Chondrocyte (in vitro differentiated cells): Measurements from ENCODE around the gene DLL4. TPM values are rescaled to one million over a fixed set of nuclear protein-coding genes. Genes with fewer than 3 reads are reported as not detected.
A peak's percentile ranks its signal among the peaks of the same experiment; 100 is the strongest.

Experiments
- DNase-seq: peaks from one replicate; pipeline ENCODE4 v3.0.0; 2021; ENCODE audit warnings: mixed read lengths, low spot score
- H3K27ac Mint-ChIP-seq: one replicate; pipeline ENCODE4 v1.8.0; 2021; ENCODE audit warnings: mild to moderate bottlenecking, moderate library complexity, mixed read lengths; ENCODE audit not compliant: unreplicated experiment
- H3K27me3 Mint-ChIP-seq: 2 replicates; pipeline ENCODE4 v1.8.0; 2021; ENCODE audit warnings: low read depth, mixed read lengths
- H3K36me3 Mint-ChIP-seq: 2 replicates; pipeline ENCODE4 v1.8.0; 2021; ENCODE audit warnings: low read depth, mixed read lengths
- H3K4me1 Mint-ChIP-seq: 2 replicates; pipeline ENCODE4 v1.8.0; 2021; ENCODE audit warnings: low read depth, mild to moderate bottlenecking, mixed read lengths
- H3K4me3 Mint-ChIP-seq: one replicate; pipeline ENCODE4 v1.8.0; 2021; ENCODE audit warnings: mild to moderate bottlenecking, moderate library complexity, mixed read lengths; ENCODE audit not compliant: unreplicated experiment
- H3K9me3 Mint-ChIP-seq: 2 replicates; pipeline ENCODE4 v1.8.0; 2021; ENCODE audit warnings: low read depth, mixed read lengths
- long read RNA-seq: library from polyadenylated mRNA; stranded (forward); transcript quantifications from one replicate; pipeline ENCODE4 v2.0.0, GENCODE V29; 2021
- total RNA-seq: library from RNA; stranded (reverse); gene quantifications from 3 replicates; pipeline ENCODE4 v1.2.1, GENCODE V29; 2021
- TF ChIP-seq, protein P1 (sequence below): fragments of 200-600 bp; sonication (generic); IDR thresholded peaks from 2 replicates; pipeline ENCODE4 v1.5.0; 2021; ENCODE audit warnings: antibody characterized with exemption, mild to moderate bottlenecking, moderate library complexity

The DLL4 gene
- total RNA-seq: 0.36 to 0.45 TPM in 2 of 3 replicates, not detected in the other
- long read RNA-seq: 0 reads

DNA sequence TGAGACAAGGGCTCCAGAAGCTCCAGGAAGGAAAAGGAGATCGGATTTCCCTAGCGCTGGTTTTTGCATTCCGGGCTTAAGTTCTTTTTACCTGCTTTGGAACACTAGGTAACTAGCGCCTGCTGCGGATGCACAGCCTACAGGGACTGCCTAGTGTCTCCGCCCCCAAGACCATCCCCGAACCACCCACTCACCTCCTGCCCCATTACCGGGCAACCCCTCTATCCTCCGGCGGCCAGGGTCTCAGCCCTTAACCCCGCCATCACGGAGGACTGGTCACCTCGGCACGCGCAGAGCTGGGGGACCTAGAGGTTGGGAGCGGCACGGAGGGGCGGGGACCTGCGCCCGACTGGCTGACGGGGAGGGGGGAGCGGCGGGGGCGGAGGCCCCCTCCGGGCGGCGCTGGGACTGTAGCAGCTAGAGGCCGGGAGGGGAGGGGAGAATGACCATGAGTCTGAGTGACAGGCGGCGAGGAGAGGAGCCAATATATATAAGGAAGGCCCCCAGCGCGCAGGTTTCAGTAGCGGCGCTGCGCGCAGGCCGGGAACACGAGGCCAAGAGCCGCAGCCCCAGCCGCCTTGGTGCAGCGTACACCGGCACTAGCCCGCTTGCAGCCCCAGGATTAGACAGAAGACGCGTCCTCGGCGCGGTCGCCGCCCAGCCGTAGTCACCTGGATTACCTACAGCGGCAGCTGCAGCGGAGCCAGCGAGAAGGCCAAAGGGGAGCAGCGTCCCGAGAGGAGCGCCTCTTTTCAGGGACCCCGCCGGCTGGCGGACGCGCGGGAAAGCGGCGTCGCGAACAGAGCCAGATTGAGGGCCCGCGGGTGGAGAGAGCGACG, at the start of gene DLL4:
Gene DLL4 (plus strand): TSS at position 520 of the 839 bp plus-strand sequence. CDS start 329 bp downstream, outside the sequence.
- peaks cover 36% of the 10 kb centered on the region for H3K4me1 Mint-ChIP-seq
- H3K27me3 Mint-ChIP-seq: peaks cover 34% of the 10 kb centered on the region
- no peaks in the 10 kb centered on the region for H3K36me3 Mint-ChIP-seq
- no peak within 1 kb of the TSS for H3K27ac Mint-ChIP-seq
- no peaks in the 10 kb centered on the region for H3K9me3 Mint-ChIP-seq
- peak within 1 kb of the TSS; percentile 75 for H3K4me3 Mint-ChIP-seq
- DNase-seq: no peak
- TF ChIP-seq, protein P1, sequence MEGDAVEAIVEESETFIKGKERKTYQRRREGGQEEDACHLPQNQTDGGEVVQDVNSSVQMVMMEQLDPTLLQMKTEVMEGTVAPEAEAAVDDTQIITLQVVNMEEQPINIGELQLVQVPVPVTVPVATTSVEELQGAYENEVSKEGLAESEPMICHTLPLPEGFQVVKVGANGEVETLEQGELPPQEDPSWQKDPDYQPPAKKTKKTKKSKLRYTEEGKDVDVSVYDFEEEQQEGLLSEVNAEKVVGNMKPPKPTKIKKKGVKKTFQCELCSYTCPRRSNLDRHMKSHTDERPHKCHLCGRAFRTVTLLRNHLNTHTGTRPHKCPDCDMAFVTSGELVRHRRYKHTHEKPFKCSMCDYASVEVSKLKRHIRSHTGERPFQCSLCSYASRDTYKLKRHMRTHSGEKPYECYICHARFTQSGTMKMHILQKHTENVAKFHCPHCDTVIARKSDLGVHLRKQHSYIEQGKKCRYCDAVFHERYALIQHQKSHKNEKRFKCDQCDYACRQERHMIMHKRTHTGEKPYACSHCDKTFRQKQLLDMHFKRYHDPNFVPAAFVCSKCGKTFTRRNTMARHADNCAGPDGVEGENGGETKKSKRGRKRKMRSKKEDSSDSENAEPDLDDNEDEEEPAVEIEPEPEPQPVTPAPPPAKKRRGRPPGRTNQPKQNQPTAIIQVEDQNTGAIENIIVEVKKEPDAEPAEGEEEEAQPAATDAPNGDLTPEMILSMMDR: no peak

GRCh38 chr15:40879609-40880008, 49.5 kb upstream of the DLL4 start:
- Mint-ChIP-seq H3K4me1 (no peaks in the 10 kb centered on the region), H3K9me3 (no peaks in the 10 kb centered on the region), H3K4me3 (no peak overlapping the region), H3K36me3 (no peaks in the 10 kb centered on the region), H3K27me3 (no peaks in the 10 kb centered on the region), H3K27ac (no peak overlapping the region)
- DNase-seq: no peak
- TF ChIP-seq, protein P1: no peak

GRCh38 chr15:40881351-40881750, 47.8 kb upstream of the DLL4 start:
- DNase-seq: no peak
- Mint-ChIP-seq H3K4me3 (no peak overlapping the region), H3K36me3 (no peaks in the 10 kb centered on the region), H3K27me3 (no peaks in the 10 kb centered on the region), H3K27ac (no peak overlapping the region), H3K4me1 (no peaks in the 10 kb centered on the region), H3K9me3 (no peaks in the 10 kb centered on the region)
- TF ChIP-seq, protein P1: no peak

DNA sequence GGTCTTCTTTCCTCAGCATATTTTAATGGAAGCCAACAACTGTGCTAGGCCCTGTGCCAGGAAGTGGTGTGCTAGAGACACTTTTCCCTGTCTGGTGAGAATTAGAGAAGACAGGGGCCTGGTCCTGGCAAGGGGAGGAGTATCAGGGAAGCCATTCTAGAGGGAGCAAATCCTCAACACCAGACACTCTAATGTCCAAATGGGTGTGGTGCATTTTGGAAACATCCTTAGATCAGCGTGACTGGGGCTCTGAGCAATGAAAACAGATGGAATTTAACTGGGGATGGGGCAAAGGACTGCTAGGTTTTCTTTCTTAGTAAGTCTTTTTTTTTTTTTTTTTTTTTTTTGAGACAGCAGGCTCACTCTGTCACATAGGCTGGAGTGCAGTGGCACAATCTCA, 42.6 kb upstream of the DLL4 start:
- Mint-ChIP-seq H3K27ac (no peak overlapping the region), H3K4me1 (peaks cover 2% of the 10 kb centered on the region), H3K36me3 (no peaks in the 10 kb centered on the region), H3K27me3 (no peaks in the 10 kb centered on the region), H3K4me3 (no peak overlapping the region), H3K9me3 (no peaks in the 10 kb centered on the region)
- TF ChIP-seq, protein P1: no peak
- no peak for DNase-seq

- Mint-ChIP-seq H3K36me3 (no peaks in the 10 kb centered on the region), H3K4me1 (peaks cover 9% of the 10 kb centered on the region), H3K9me3 (no peaks in the 10 kb centered on the region), H3K27me3 (no peaks in the 10 kb centered on the region), H3K27ac (no peak overlapping the region), H3K4me3 (no peak overlapping the region)
- no peak for DNase-seq
- TF ChIP-seq, protein P1: no peak
Observed at GRCh38 chr15:40889112-40889511, 40.0 kb upstream of the DLL4 start.
